Astrocyte of the spinal cord (primary cell): ENCODE data around the gene GP2.

Experiments used
- DNase-seq: peaks from one replicate; pipeline ENCODE4 v3.0.0; 2011; ENCODE audit warnings: low read depth, low spot score
- H3K4me3 ChIP-seq: 2 replicates; pipeline ENCODE4 v1.5.1; 2011; ENCODE audit warnings: low read depth, mild to moderate bottlenecking, low read length, moderate library complexity
- CTCF ChIP-seq: IDR thresholded peaks from 2 replicates; pipeline ENCODE4 v1.5.1; 2012; ENCODE audit warnings: low read depth, mild to moderate bottlenecking, low read length, inconsistent platforms
- in situ Hi-C: cut with HindIII; loops from 2 replicates; pipeline ENCODE4 v1.10.0; 2017; ENCODE audit warnings: low sequenced_read_pairs

The GP2 gene

DNA sequence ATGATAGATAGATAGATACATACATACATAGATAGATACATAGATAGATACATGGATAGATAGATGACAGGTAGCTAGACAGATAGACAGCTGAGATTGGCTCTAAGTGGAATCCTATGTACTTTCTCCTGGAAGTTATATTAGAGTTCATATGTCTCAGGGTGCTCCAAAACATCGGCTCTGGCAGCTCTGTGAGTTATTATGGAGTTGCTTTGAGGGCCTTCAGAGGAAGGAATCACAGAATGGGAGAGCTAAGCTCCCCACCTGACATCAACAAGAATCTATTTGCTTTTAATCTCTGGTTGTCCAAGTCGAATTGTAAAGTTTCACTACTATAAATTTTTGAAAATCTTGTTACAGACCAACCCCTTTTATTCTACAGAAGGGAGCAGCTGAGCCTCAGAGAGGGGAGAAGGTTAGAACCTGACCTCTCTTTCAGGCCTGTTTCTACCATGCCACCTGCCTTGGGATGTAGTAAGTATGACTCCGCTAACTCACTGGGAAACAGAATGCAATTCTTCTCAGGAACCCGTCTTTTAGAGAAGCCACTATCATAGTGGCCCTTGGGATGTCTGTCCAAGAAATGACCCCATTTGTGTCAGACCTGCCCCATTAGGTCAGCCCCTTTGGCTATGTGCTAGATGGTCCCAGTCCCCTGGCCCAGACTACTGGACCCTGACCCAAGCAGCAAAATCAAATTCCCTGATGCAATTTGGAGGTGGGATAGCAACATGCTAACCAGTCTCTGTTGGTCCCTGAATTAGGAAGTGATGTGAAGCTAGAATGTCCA is 18.3 kb downstream of the GP2 start:
- in situ Hi-C loops = no loop called here
- no peak overlapping the region for H3K4me3 ChIP-seq
- no peak for TF ChIP-seq CTCF
- DNase-seq = no peak

DNA sequence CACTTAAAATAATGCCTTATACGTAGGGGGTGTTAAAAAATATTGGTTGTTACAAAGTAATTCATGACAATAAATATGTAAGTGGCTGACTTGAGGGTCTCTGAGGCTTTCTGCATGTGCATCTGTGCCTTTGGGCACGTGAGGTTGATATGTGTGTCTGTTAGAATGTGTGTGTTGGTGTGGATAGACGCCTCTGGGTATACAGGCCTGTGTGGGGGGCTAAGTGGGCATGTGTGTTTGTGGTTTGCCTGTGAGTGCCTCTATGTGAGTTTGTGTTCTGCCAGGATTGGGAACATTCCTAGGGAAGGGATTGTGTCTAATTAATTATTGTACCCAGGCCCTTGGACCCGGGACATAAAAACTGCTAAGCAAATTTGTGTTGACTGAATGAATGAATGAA is 19.0 kb downstream of the GP2 start:
- in situ Hi-C loops = no loop called here
- TF ChIP-seq CTCF = no peak
- no peak overlapping the region for H3K4me3 ChIP-seq
- no peak for DNase-seq

GRCh38 chr16:20307791-20308190 is 19.5 kb downstream of the GP2 start:
- TF ChIP-seq CTCF = no peak
- in situ Hi-C loops = no loop called here
- no peak overlapping the region for H3K4me3 ChIP-seq
- DNase-seq = no peak

DNA sequence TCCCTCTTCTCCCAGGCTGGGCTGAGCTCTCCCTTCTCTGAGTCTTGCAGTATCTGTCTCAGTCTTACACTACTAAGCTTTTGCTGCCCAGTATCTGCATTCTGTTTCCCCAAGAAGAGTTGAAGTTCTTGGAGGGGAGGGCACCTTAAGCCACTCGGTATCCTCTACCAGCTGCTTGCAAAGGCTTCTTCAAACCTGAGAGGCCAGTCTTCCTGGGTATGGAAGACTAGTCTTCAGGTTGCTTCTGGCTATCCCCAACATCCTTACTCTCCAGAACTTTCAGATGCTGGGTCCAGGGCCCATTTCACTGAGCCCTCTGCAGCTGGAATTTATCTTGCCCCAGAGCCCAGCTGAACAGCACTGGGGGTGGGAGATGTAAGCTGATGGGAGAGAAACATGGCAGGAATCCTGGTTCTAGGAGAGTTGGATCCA is 20.1 kb downstream of the GP2 start:
- no peak for TF ChIP-seq CTCF
- no peak for DNase-seq
- in situ Hi-C loops = no loop called here
- H3K4me3 ChIP-seq = no peak overlapping the region

DNA sequence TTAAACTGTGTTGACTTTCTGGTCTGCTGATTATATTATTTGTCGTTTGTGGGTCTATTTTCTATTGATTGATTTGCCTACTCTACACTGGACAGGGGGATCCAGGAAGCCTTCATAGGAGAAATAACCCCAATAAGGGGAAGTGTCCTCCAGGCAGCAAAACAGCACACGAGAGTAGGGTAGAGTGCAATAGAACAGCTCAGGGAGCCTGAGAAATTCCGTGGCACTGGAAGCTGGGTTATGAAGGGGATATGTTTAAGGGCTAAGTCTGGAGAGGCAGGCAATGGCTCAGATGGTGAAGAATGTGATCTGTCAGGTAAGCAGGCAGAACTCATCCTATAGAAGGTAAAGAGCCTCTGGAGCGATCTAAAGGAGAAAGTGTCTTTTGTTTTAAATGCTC is 20.9 kb downstream of the GP2 start:
- in situ Hi-C loops = no loop called here
- DNase-seq = no peak
- no peak for TF ChIP-seq CTCF
- H3K4me3 ChIP-seq = no peak overlapping the region

- TF ChIP-seq CTCF = no peak
- no peak overlapping the region for H3K4me3 ChIP-seq
- no peak for DNase-seq
- in situ Hi-C loops = no loop called here
Measured at GRCh38 chr16:20303012-20303411, 24.3 kb downstream of the GP2 start.
